ENCODE data around the gene WDR88.
"Not testable (repeated sequence)": the region's sequence is repeated elsewhere in the genome, so short reads cannot be mapped to it uniquely, and the experiment has no call there.

WDR88 gene

GRCh38 chr19:33157906-33158305 is 26.0 kb downstream of the WDR88 start:
- H3K9ac ChIP-seq (ENCODE audit: low read depth, low read length): no peak overlapping the region
- no peaks in the 10 kb centered on the region for H3K4me1 ChIP-seq (ENCODE audit: insufficient read depth, low read length)
- no peaks in the 10 kb centered on the region for H3K36me3 ChIP-seq (ENCODE audit: insufficient read depth, low read depth, low read length)
- H3K9me3 ChIP-seq (ENCODE audit: insufficient read depth, low read depth, low read length): no peaks in the 10 kb centered on the region
- no peak overlapping the region for H3K4me3 ChIP-seq (ENCODE audit: low read length)
- no peak overlapping the region for H3K27ac ChIP-seq (ENCODE audit: low read length)
- H3K27me3 ChIP-seq (ENCODE audit: insufficient read depth, low read length): no peaks in the 10 kb centered on the region

GRCh38 chr19:33158365-33158764 is 26.5 kb downstream of the WDR88 start:
- no peaks in the 10 kb centered on the region for H3K27me3 ChIP-seq (ENCODE audit: insufficient read depth, low read length)
- no peak overlapping the region for H3K27ac ChIP-seq (ENCODE audit: low read length)
- H3K36me3 ChIP-seq (ENCODE audit: insufficient read depth, low read depth, low read length): no peaks in the 10 kb centered on the region
- no peaks in the 10 kb centered on the region for H3K9me3 ChIP-seq (ENCODE audit: insufficient read depth, low read depth, low read length)
- no peak overlapping the region for H3K9ac ChIP-seq (ENCODE audit: low read depth, low read length)
- H3K4me3 ChIP-seq (ENCODE audit: low read length): no peak overlapping the region
- H3K4me1 ChIP-seq (ENCODE audit: insufficient read depth, low read length): no peaks in the 10 kb centered on the region

DNA sequence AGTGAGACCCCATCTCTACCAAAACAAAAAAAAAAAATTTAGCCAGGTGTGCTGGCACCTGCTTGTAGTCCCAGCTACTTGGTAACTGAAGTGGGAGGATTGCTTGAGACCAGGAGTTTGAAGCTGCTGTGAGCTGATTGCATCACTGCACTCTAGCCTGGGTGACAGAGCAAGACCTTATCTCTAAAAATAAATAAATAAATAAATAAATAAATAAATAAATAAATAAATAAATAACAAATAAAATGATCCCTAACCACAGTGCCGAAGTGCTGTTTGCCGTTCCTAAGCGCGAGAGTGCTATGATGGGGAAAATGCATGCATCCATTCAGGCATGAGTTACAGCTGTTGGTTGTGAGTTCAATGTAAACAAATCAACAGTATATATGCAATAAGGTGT is 27.2 kb downstream of the WDR88 start:
- Histone ChIP-seq H3K36me3 (ENCODE audit: insufficient read depth, low read depth, low read length) (no peaks in the 10 kb centered on the region), H3K4me1 (ENCODE audit: insufficient read depth, low read length) (no peaks in the 10 kb centered on the region), H3K4me3 (ENCODE audit: low read length) (no peak overlapping the region), H3K27me3 (ENCODE audit: insufficient read depth, low read length) (no peaks in the 10 kb centered on the region), H3K9me3 (ENCODE audit: insufficient read depth, low read depth, low read length) (no peaks in the 10 kb centered on the region), H3K9ac (ENCODE audit: low read depth, low read length) (no peak overlapping the region), H3K27ac (ENCODE audit: low read length) (no peak overlapping the region)

DNA sequence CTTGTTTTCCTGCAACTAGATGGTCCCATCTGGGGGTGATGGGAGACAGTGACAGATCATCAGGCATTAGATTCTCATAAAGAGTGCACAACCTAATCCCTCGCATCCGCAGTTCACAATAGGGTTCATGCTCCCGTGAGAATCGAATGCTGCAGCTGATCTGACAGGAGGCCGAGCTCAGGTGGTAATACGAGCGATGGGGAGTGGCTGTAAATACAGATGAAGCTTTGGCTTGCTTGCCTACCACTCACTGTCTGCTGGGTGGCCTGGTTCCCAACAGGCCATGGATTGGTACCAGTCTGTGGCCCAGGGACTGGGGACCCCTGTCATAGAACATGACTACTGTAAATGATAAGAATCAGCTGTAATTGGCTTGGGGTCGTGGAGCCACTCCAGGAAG is 28.0 kb downstream of the WDR88 start:
- H3K9ac ChIP-seq (ENCODE audit: low read depth, low read length): no peak overlapping the region
- no peak overlapping the region for H3K27ac ChIP-seq (ENCODE audit: low read length)
- no peak overlapping the region for H3K4me3 ChIP-seq (ENCODE audit: low read length)
- no peaks in the 10 kb centered on the region for H3K36me3 ChIP-seq (ENCODE audit: insufficient read depth, low read depth, low read length)
- no peaks in the 10 kb centered on the region for H3K4me1 ChIP-seq (ENCODE audit: insufficient read depth, low read length)
- no peaks in the 10 kb centered on the region for H3K27me3 ChIP-seq (ENCODE audit: insufficient read depth, low read length)
- H3K9me3 ChIP-seq (ENCODE audit: insufficient read depth, low read depth, low read length): no peaks in the 10 kb centered on the region

DNA sequence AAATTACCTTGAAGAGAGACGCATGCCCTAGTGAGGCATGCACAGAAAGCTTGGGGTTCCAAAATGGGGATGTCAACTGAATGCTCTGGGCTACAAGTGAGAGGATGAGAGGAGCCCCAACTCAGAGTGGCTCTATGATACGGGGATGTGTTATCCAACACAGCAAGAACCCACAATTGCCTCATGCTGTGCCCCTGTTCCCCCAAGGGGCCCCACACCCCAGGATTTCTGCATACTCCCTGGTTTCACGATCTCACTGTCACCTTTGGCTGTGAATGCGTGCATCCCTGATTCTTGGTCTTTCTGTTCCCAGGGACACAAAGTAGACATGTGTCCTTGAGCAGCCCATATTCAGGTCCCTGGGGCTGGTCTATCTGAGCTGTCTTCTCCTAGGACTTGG is 29.3 kb downstream of the WDR88 start:
- no peaks in the 10 kb centered on the region for H3K27me3 ChIP-seq (ENCODE audit: insufficient read depth, low read length)
- H3K27ac ChIP-seq (ENCODE audit: low read length): no peak overlapping the region
- no peak overlapping the region for H3K4me3 ChIP-seq (ENCODE audit: low read length)

GRCh38 chr19:33163481-33163880 is 31.6 kb downstream of the WDR88 start:
- Histone ChIP-seq H3K27me3 (ENCODE audit: insufficient read depth, low read length) (no peaks in the 10 kb centered on the region), H3K36me3 (ENCODE audit: insufficient read depth, low read depth, low read length) (no peaks in the 10 kb centered on the region), H3K9ac (ENCODE audit: low read depth, low read length) (no peak overlapping the region), H3K9me3 (ENCODE audit: insufficient read depth, low read depth, low read length) (peaks cover 6% of the 10 kb centered on the region), H3K4me1 (ENCODE audit: insufficient read depth, low read length) (no peaks in the 10 kb centered on the region), H3K27ac (ENCODE audit: low read length) (no peak overlapping the region), H3K4me3 (ENCODE audit: low read length) (no peak overlapping the region)

More for the DNA sequence above, 29.3 kb downstream of the WDR88 start:
- no peaks in the 10 kb centered on the region for H3K4me1 ChIP-seq (ENCODE audit: insufficient read depth, low read length)
- no peak overlapping the region for H3K9ac ChIP-seq (ENCODE audit: low read depth, low read length)
- H3K9me3 ChIP-seq (ENCODE audit: insufficient read depth, low read depth, low read length): no peaks in the 10 kb centered on the region
- H3K36me3 ChIP-seq (ENCODE audit: insufficient read depth, low read depth, low read length): no peaks in the 10 kb centered on the region

DNA sequence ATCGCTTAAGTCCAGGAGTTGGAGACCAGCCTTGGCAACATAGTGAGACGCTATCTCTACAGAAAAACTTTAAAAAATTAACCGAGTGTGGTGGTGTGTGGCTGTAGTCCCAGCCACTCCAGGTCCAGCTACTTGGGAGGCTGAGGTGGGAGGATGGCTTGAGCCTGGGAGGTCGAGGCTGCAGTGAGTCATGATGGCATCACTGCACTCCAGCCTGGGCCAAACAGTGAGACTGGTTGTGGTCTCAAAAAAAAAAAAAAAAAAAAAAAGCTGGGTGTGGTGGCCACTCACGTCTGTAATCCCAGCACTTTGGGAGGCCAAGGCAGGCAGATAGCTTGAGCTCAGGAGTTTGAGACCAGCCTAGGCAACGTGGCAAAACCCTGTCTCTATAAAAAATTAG is 34.1 kb downstream of the WDR88 start:
- not testable (repeated sequence) for H3K27me3 ChIP-seq (ENCODE audit: insufficient read depth, low read length); H3K27ac ChIP-seq (ENCODE audit: low read length); H3K4me1 ChIP-seq (ENCODE audit: insufficient read depth, low read length); H3K4me3 ChIP-seq (ENCODE audit: low read length); H3K9me3 ChIP-seq (ENCODE audit: insufficient read depth, low read depth, low read length); H3K36me3 ChIP-seq (ENCODE audit: insufficient read depth, low read depth, low read length); H3K9ac ChIP-seq (ENCODE audit: low read depth, low read length)

DNA sequence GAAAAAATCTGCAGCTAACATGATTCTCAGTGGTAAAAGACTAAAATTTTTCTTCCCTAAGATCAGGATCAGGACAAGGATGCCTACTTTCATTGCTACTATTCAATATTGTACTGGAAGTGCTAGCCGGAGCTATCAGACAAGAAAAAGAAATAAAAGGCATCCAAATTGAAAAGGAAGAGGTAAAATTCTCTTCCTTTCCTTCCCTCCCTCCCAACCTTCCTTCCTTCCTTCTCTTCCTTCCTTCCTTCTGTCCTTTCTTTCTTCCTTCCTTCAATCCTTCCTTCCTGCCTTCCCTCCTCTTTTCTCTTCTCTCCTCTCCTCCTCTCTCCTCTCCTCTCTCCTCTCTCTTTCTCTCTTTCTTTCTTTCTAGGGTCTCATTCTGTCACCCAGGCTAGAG is 35.5 kb downstream of the WDR88 start:
- Histone ChIP-seq H3K27ac (ENCODE audit: low read length) (no peak overlapping the region), H3K4me3 (ENCODE audit: low read length) (no peak overlapping the region), H3K9ac (ENCODE audit: low read depth, low read length) (no peak overlapping the region), H3K9me3 (ENCODE audit: insufficient read depth, low read depth, low read length) (peaks cover 6% of the 10 kb centered on the region), H3K4me1 (ENCODE audit: insufficient read depth, low read length) (no peaks in the 10 kb centered on the region), H3K36me3 (ENCODE audit: insufficient read depth, low read depth, low read length) (no peaks in the 10 kb centered on the region), H3K27me3 (ENCODE audit: insufficient read depth, low read length) (no peaks in the 10 kb centered on the region)

DNA sequence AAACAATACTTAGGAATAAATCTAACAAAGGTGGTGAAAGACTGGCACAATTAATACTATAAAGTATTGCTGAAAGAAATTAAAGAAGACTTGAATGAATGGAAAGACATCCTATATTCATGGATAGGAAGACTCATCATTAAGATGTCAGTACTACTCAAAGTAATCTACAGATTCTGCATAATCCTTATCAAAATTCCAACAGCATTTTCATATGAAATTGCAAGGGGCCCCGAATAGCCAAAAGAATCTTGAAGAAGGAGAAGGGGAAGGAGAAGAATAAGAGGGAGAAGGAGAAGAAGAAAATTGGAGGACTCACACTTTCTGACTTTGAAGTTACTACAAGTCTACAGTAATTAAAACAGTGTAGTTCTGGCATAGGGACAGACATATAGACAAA is 36.6 kb downstream of the WDR88 start:
- Histone ChIP-seq H3K4me1 (ENCODE audit: insufficient read depth, low read length) (no peaks in the 10 kb centered on the region), H3K9ac (ENCODE audit: low read depth, low read length) (no peak overlapping the region), H3K9me3 (ENCODE audit: insufficient read depth, low read depth, low read length) (peaks cover 6% of the 10 kb centered on the region), H3K4me3 (ENCODE audit: low read length) (no peak overlapping the region), H3K27me3 (ENCODE audit: insufficient read depth, low read length) (no peaks in the 10 kb centered on the region), H3K27ac (ENCODE audit: low read length) (no peak overlapping the region), H3K36me3 (ENCODE audit: insufficient read depth, low read depth, low read length) (no peaks in the 10 kb centered on the region)

DNA sequence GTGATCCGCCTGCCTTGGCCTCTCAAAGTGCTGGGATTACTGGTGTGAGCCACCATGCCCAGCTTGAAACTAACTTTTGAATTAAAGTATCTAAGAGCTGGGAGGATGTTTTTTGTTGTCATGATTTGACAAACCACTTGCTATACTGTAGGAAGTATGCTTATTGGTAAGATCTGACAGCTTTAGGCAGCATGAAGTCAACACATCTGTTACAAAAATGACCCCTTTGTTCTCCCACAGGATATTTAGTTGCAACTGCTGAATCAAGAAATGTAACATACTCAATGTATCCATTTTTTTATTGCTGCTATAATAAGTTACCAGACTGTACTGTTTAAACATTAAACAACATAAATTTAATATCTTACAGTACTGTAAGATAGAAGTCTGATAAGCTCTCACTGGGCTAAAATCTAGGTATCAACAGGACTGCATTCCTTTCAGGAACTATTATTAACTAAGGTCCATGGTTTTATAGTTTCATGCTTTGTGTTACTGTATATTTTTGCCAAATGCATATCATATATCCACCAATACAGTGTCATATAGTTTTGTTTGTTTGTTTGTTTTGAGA is 39.4 kb downstream of the WDR88 start:
- Histone ChIP-seq H3K4me3 (ENCODE audit: low read length) (no peak overlapping the region), H3K9ac (ENCODE audit: low read depth, low read length) (no peak overlapping the region), H3K27ac (ENCODE audit: low read length) (no peak overlapping the region), H3K4me1 (ENCODE audit: insufficient read depth, low read length) (0 out of 2 replicates have a peak, but pooled peaks cover 4% of the 10 kb centered on the region), H3K9me3 (ENCODE audit: insufficient read depth, low read depth, low read length) (peaks cover 6% of the 10 kb centered on the region), H3K27me3 (ENCODE audit: insufficient read depth, low read length) (no peaks in the 10 kb centered on the region), H3K36me3 (ENCODE audit: insufficient read depth, low read depth, low read length) (no peaks in the 10 kb centered on the region)

DNA sequence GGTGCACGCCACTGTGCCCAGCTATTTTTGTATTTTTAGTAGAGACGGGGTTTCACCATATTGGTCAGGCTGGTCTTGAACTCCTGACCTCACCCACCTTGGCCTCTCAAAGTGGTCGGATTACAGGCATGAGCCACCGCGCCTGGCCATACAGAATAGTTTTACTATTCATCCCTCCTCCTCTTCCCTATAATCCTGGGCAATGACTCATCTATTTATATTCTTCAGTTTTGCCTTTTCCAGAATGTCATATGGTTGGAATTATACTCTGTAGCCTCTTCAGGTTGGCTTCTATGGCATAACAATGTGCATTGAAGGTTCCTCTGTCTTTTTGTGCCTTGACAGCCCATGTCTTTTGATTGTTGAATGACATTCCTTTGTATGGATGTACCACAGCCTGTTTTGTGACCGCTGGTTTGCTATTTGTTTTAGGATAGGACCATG is 40.0 kb downstream of the WDR88 start:
- Histone ChIP-seq H3K9ac (ENCODE audit: low read depth, low read length) (no peak overlapping the region), H3K9me3 (ENCODE audit: insufficient read depth, low read depth, low read length) (peaks cover 6% of the 10 kb centered on the region), H3K4me3 (ENCODE audit: low read length) (no peak overlapping the region), H3K4me1 (ENCODE audit: insufficient read depth, low read length) (0 out of 2 replicates have a peak, but pooled peaks cover 4% of the 10 kb centered on the region), H3K27me3 (ENCODE audit: insufficient read depth, low read length) (no peaks in the 10 kb centered on the region), H3K27ac (ENCODE audit: low read length) (no peak overlapping the region), H3K36me3 (ENCODE audit: insufficient read depth, low read depth, low read length) (no peaks in the 10 kb centered on the region)

GRCh38 chr19:33174186-33174585 is 42.3 kb downstream of the WDR88 start:
- Histone ChIP-seq H3K4me3 (ENCODE audit: low read length) (no peak overlapping the region), H3K9ac (ENCODE audit: low read depth, low read length) (no peak overlapping the region), H3K27ac (ENCODE audit: low read length) (no peak overlapping the region), H3K4me1 (ENCODE audit: insufficient read depth, low read length) (0 out of 2 replicates have a peak, but pooled peaks cover 4% of the 10 kb centered on the region), H3K36me3 (ENCODE audit: insufficient read depth, low read depth, low read length) (no peaks in the 10 kb centered on the region), H3K9me3 (ENCODE audit: insufficient read depth, low read depth, low read length) (no peaks in the 10 kb centered on the region), H3K27me3 (ENCODE audit: insufficient read depth, low read length) (peaks cover 11% of the 10 kb centered on the region; the same call in 1 of the 2 replicates)

Data from iPS-20b (cell line).